Adrenal gland (tissue), 12 donors: Measurements from ENCODE around the gene TEX29. TPM values are rescaled to one million over a fixed set of nuclear protein-coding genes. Genes with fewer than 3 reads are reported as not detected.
A peak's percentile ranks its signal among the peaks of the same experiment; 100 is the strongest.

Source experiments
- DNase-seq, 7 donors: peaks; one replicate each; pipeline ENCODE4 v3.0.0-alpha.2; 2019 to 2020
- H3K27ac ChIP-seq, 5 donors: fragments of 200-600 bp; sonication (generic) in 4 of 5; 1 replicate in 3 of 5; 2 replicates in 2 of 5; pipeline versions ENCODE4 v1.5.1 to v1.8.0; 2016 to 2020; ENCODE audit warnings: mild to moderate bottlenecking in 1 of 5
- H3K27me3 ChIP-seq: fragments of 200-600 bp; 2 replicates; pipeline ENCODE4 v1.8.0; 2021
- H3K36me3 ChIP-seq, 2 donors: fragments of 200-600 bp; replicated peaks in 1 of 2; 1 replicate in 1 of 2; 2 replicates in 1 of 2; pipeline versions ENCODE4 v1.5.1 to v1.8.0; 2018 to 2022
- H3K4me1 ChIP-seq, 2 donors: fragments of 200-600 bp; replicated peaks in 1 of 2; 1 replicate in 1 of 2; 2 replicates in 1 of 2; pipeline versions ENCODE4 v1.5.1 to v1.8.0; 2018 to 2021
- H3K4me3 ChIP-seq, 4 donors: fragments of 200-600 bp; sonication (generic) in 3 of 4; one replicate each; pipeline ENCODE4 v1.5.1; 2016 to 2018
- H3K9me3 ChIP-seq, 3 donors: fragments of 200-600 bp; sonication (generic) in 1 of 3; replicated peaks in 1 of 3; 1 replicate in 2 of 3; 2 replicates in 1 of 3; pipeline versions ENCODE4 v1.5.1 to v1.8.0; 2016 to 2021
- CTCF ChIP-seq, 6 experiments: fragments of 450-650 bp in 4 of 6; fragments of 200-600 bp in 2 of 6; sonication (generic) in 1 of 6; IDR thresholded peaks; 1 replicate in 5 of 6; 2 replicates in 1 of 6; pipeline versions ENCODE4 v1.5.1 to v1.8.0; 2016 to 2021; ENCODE audit warnings: antibody characterized with exemption in 6 of 6, mild to moderate bottlenecking in 2 of 6, moderate library complexity in 1 of 6
- POLR2A ChIP-seq, 2 donors: fragments of 450-650 bp; IDR thresholded peaks; one replicate each; pipeline ENCODE4 v1.6.1; 2017; ENCODE audit warnings: antibody characterized with exemption in 2 of 2, mild to moderate bottlenecking in 2 of 2, moderate library complexity in 1 of 2
- WGBS, 4 donors: extraction: QIAGEN DNeasy Blood & Tissue Kit in 2 of 4; methylation state at CpG; one replicate each; pipeline versions ENCODE4 v1.1.5 to v1.1.7; 2013 to 2017; 5-methylcytosine and 5-hydroxymethylcytosine counted together
- intact Hi-C, 2 donors: fragments of 100-400 bp; cut with DNase I; formaldehyde crosslinking; loops; one replicate each; pipeline versions ENCODE4 v1.14.1 to v1.15.0; 2022 to 2023
- polyA plus RNA-seq, 3 donors: library from polyadenylated mRNA; stranded (reverse); fragments of 200-250 nt in 2 of 3; fragments of 350-450 nt in 1 of 3; fragmentation: Illumina TruSeq in 1 of 3; extraction: RNeasy Lipid Tissue Mini Kit (QIAGEN cat#74804) in 1 of 3; gene quantifications; one replicate each; pipeline ENCODE4 v1.2.3, GENCODE V29; 2013 to 2014
- total RNA-seq, 9 donors: library from RNA; depleted of rRNA in 4 of 9; stranded (reverse); fragments of >200 nt in 4 of 9; fragments of 120-200 nt in 1 of 9; fragmentation: NEBNext Ultra II Directional in 1 of 9; extraction: Animal tissue kit (Norgen Biotek cat#: 25700) in 1 of 9; gene quantifications; one replicate each; pipeline versions ENCODE4 v1.1.0 to v1.2.4, GENCODE V29; 2013 to 2023
- donor health status: healthy with polysubstance abuse.
- donor health status: Bipolar disorder and iron deficiency.
- donor health status: DM: yes; HTN: yes; CAD: no.
- donor health status: DM: no; HTN: no; CAD: no.
- donor health status: DM: no; HTN: no; CAD: no.
- donor health status: DM: yes; HTN: yes; CAD: no.

The TEX29 gene
- total and polyA plus RNA-seq, 12 donors: 0.28 to 4.0 (median 0.34) TPM; not detected in 7

- Histone ChIP-seq H3K27me3 (no peaks in the 10 kb centered on the region), H3K9me3 (no peaks in the 10 kb centered on the region), H3K4me1 (no peaks in the 10 kb centered on the region), H3K36me3 (no peaks in the 10 kb centered on the region), H3K27ac (no peak overlapping the region), H3K4me3 (no peak overlapping the region)
- no peak for DNase-seq
- intact Hi-C loops: no loop called here
- no peak for TF ChIP-seq CTCF (IDR thresholded peaks at IDR 0.05)
- TF ChIP-seq POLR2A (IDR thresholded peaks at IDR 0.05): no peak
- WGBS, 4 donors: 76 to 84% (median 80%) methylated on average over 21 to 23 of the region's 23 CpGs
These were observed 52.4 kb downstream of the TEX29 start for GRCh38 chr13:111372651-111373425.

GRCh38 chr13:111373486-111373885, 53.0 kb downstream of the TEX29 start:
- WGBS, 4 donors: 82 to 88% (median 84%) methylated on average over 6 of the region's 6 CpGs
- Histone ChIP-seq H3K27me3 (no peaks in the 10 kb centered on the region), H3K9me3 (no peaks in the 10 kb centered on the region), H3K4me1 (no peaks in the 10 kb centered on the region), H3K4me3 (no peak overlapping the region), H3K27ac (no peak overlapping the region), H3K36me3 (no peaks in the 10 kb centered on the region)
- intact Hi-C loops: no loop called here
- TF ChIP-seq POLR2A (IDR thresholded peaks at IDR 0.05) (no peak), CTCF (IDR thresholded peaks at IDR 0.05) (no peak)
- no peak for DNase-seq

- Histone ChIP-seq H3K4me1 (no peaks in the 10 kb centered on the region), H3K4me3 (no peak overlapping the region), H3K36me3 (no peaks in the 10 kb centered on the region), H3K9me3 (no peaks in the 10 kb centered on the region), H3K27ac (no peak overlapping the region), H3K27me3 (no peaks in the 10 kb centered on the region)
- TF ChIP-seq CTCF (IDR thresholded peaks at IDR 0.05) (no peak), POLR2A (IDR thresholded peaks at IDR 0.05) (no peak)
- 73 to 91% (median 82%) methylated on average over 5 of the region's 5 CpGs for WGBS, 4 donors
- intact Hi-C loops: no loop called here
- DNase-seq: no peak
These were observed 60.0 kb downstream of the TEX29 start for GRCh38 chr13:111380431-111380830.

- Histone ChIP-seq H3K27ac (no peak overlapping the region), H3K27me3 (no peaks in the 10 kb centered on the region), H3K9me3 (no peaks in the 10 kb centered on the region), H3K4me1 (no peaks in the 10 kb centered on the region), H3K4me3 (no peak overlapping the region), H3K36me3 (no peaks in the 10 kb centered on the region)
- DNase-seq: peak in 1 of 7 donors; percentile 1
- intact Hi-C loops: no loop called here
- 21 to 32% (median 29%) methylated on average over 2 of the region's 2 CpGs for WGBS, 4 donors
- no peak for TF ChIP-seq POLR2A (IDR thresholded peaks at IDR 0.05)
- TF ChIP-seq CTCF (IDR thresholded peaks at IDR 0.05): no peak
These were observed 62.0 kb downstream of the TEX29 start for GRCh38 chr13:111382411-111382810.
